WTC11 (cell line): ENCODE measurements around the gene RIC8A. TPM values are rescaled to one million over a fixed set of nuclear protein-coding genes. Genes with fewer than 3 reads are reported as not detected.

Experiments used
- ATAC-seq: fragments of 200-7000 bp; cut with Tn5 transposase; 2 replicates; pipeline ENCODE4 v1.10.0; 2021; ENCODE audit warnings: mild to moderate bottlenecking, moderate library complexity
- CTCF ChIA-PET: fragments of 300-600 bp; sonication (Branson Sonifier 250); formaldehyde crosslinking; loops from one replicate; lab custom pipeline; 2021; ENCODE audit warnings: antibody characterized with exemption; lab: Charles Lee
- POLR2A ChIA-PET: fragments of 350-600 bp; sonication (Branson Sonifier 250); formaldehyde crosslinking; loops from one replicate; lab custom pipeline; 2021; ENCODE audit warnings: antibody characterized with exemption; lab: Charles Lee
- DNase-seq: peaks from one replicate; pipeline ENCODE4 v3.0.0; 2021; ENCODE audit warnings: low spot score
- H3K27ac Mint-ChIP-seq: 2 replicates; pipeline ENCODE4 v1.8.0; 2021; ENCODE audit warnings: mixed read lengths
- H3K27me3 Mint-ChIP-seq: 2 replicates; pipeline ENCODE4 v1.8.0; 2021; ENCODE audit warnings: low read depth, mild to moderate bottlenecking, moderate library complexity, mixed read lengths
- H3K36me3 Mint-ChIP-seq: 2 replicates; pipeline ENCODE4 v1.8.0; 2021; ENCODE audit warnings: mixed read lengths
- H3K4me1 Mint-ChIP-seq: 2 replicates; pipeline ENCODE4 v1.8.0; 2022; ENCODE audit warnings: mixed read lengths
- H3K4me3 Mint-ChIP-seq: 2 replicates; pipeline ENCODE4 v1.8.0; 2021; ENCODE audit warnings: mild to moderate bottlenecking, moderate library complexity, mixed read lengths
- H3K9me3 Mint-ChIP-seq: 2 replicates; pipeline ENCODE4 v1.8.0; 2021; ENCODE audit warnings: mixed read lengths
- ATF1 ChIP-seq: sonication (generic); formaldehyde crosslinking; IDR thresholded peaks from 2 replicates; pipeline ENCODE4 v1.8.1; 2023; ENCODE audit warnings: mild to moderate bottlenecking, moderate library complexity, missing genetic modification reagents
- ATF2 ChIP-seq: sonication (generic); formaldehyde crosslinking; IDR thresholded peaks from 2 replicates; pipeline ENCODE4 v1.8.1; 2022; ENCODE audit warnings: low read depth, missing genetic modification reagents, borderline replicate concordance
- CBFB ChIP-seq: sonication (generic); formaldehyde crosslinking; IDR thresholded peaks from 2 replicates; pipeline ENCODE4 v1.8.1; 2022; ENCODE audit warnings: mild to moderate bottlenecking, low read depth, missing genetic modification reagents
- CTCF ChIP-seq: fragments of 200-600 bp; IDR thresholded peaks from 2 replicates; pipeline ENCODE4 v1.8.0; 2022; ENCODE audit warnings: antibody characterized with exemption
- EMX1 ChIP-seq: fragments of 250-450 bp; sonication (Bioruptor Pico); IDR thresholded peaks from 2 replicates; pipeline ENCODE4 v1.8.0; 2021; ENCODE audit warnings: mild to moderate bottlenecking
- ERG ChIP-seq: fragments of 250-450 bp; sonication (Bioruptor Pico); IDR thresholded peaks from 2 replicates; pipeline ENCODE4 v1.8.0; 2021; ENCODE audit warnings: mild to moderate bottlenecking
- JUN ChIP-seq: sonication (generic); formaldehyde crosslinking; IDR thresholded peaks from 2 replicates; pipeline ENCODE4 v1.8.0; 2023; ENCODE audit warnings: mild to moderate bottlenecking, missing genetic modification reagents
- MYBL2 ChIP-seq: sonication (generic); formaldehyde crosslinking; IDR thresholded peaks from 2 replicates; pipeline ENCODE4 v1.8.1; 2023; ENCODE audit warnings: mild to moderate bottlenecking, moderate library complexity, missing genetic modification reagents
- NR2C2 ChIP-seq: sonication (generic); formaldehyde crosslinking; IDR thresholded peaks from 2 replicates; pipeline ENCODE4 v1.8.0; 2022; ENCODE audit warnings: mild to moderate bottlenecking, missing genetic modification reagents
- RORB ChIP-seq: fragments of 250-450 bp; sonication (Bioruptor Pico); IDR thresholded peaks from 2 replicates; pipeline ENCODE4 v1.9.0; 2021; ENCODE audit warnings: mild to moderate bottlenecking
- TCF7 ChIP-seq: sonication (generic); formaldehyde crosslinking; IDR thresholded peaks from 2 replicates; pipeline ENCODE4 v1.8.0; 2022; ENCODE audit warnings: mild to moderate bottlenecking, low read depth, missing genetic modification reagents, moderate library complexity
- ZMAT4 ChIP-seq: fragments of 250-450 bp; sonication (Bioruptor Pico); IDR thresholded peaks from 2 replicates; pipeline ENCODE4 v1.9.0; 2021; ENCODE audit warnings: mild to moderate bottlenecking
- ZNF396 ChIP-seq: fragments of 250-450 bp; sonication (Bioruptor Pico); IDR thresholded peaks from 2 replicates; pipeline ENCODE4 v1.8.0; 2021; ENCODE audit warnings: mild to moderate bottlenecking, moderate library complexity, borderline replicate concordance
- ZNF423 ChIP-seq: fragments of 250-450 bp; sonication (Bioruptor Pico); IDR thresholded peaks from 2 replicates; pipeline ENCODE4 v2.1.2; 2022; ENCODE audit warnings: mild to moderate bottlenecking, moderate library complexity
- total RNA-seq: library from RNA; stranded (reverse); gene quantifications from 3 replicates; pipeline ENCODE4 v1.2.3, GENCODE V29; 2021
- TF ChIP-seq, protein P1 (sequence below): sonication (generic); formaldehyde crosslinking; IDR thresholded peaks from 2 replicates; pipeline ENCODE4 v1.8.1; 2022; ENCODE audit warnings: mild to moderate bottlenecking, moderate library complexity, missing genetic modification reagents
- TF ChIP-seq, protein P2 (sequence below): sonication (generic); formaldehyde crosslinking; IDR thresholded peaks from 2 replicates; pipeline ENCODE4 v1.8.1; 2022; ENCODE audit warnings: mild to moderate bottlenecking, missing genetic modification reagents, moderate library complexity, borderline replicate concordance
- TF ChIP-seq, protein P3 (sequence below): sonication (generic); formaldehyde crosslinking; IDR thresholded peaks from 2 replicates; pipeline ENCODE4 v1.8.1; 2023; ENCODE audit warnings: mild to moderate bottlenecking, missing genetic modification reagents
- TF ChIP-seq, protein P4 (sequence below): sonication (generic); formaldehyde crosslinking; IDR thresholded peaks from 2 replicates; pipeline ENCODE4 v1.8.1; 2023; ENCODE audit warnings: mild to moderate bottlenecking, moderate library complexity, missing genetic modification reagents

Gene RIC8A
- total RNA-seq, 1 experiment from 2014 or later: 68.3 TPM

DNA sequence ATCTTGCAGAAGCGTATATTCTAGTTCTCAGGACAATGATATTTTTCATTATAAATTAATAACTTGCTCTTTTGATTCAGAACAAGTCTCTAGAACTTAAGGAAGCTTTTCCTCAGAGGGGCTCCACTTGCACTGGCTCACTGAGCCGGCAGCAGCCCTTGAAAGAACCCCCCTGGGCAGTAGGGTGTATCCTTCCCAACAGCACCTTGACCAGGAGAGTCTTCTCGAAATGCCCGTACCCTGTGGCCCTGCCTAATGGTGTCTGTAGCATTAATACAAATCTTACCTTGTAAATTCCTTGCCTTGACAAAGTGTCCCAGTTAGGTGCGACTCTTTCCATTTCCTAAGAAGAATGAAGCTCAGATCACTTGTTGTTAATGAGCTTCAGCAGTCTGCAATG lies 42.8 kb downstream of the RIC8A start:
- CTCF ChIA-PET: interaction anchor here (0.6 to 4.5 kb wide), 62 partner anchors 9 to 304 kb away, joined by 3 to 96 read pairs (median 8); partner anchors contain the start of genes ANO9, BET1L, HRAS and IFITM2
- no peak for TF ChIP-seq MYBL2
- TF ChIP-seq, protein P1, sequence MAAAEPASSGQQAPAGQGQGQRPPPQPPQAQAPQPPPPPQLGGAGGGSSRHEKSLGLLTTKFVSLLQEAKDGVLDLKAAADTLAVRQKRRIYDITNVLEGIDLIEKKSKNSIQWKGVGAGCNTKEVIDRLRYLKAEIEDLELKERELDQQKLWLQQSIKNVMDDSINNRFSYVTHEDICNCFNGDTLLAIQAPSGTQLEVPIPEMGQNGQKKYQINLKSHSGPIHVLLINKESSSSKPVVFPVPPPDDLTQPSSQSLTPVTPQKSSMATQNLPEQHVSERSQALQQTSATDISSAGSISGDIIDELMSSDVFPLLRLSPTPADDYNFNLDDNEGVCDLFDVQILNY (CRISPR knock-in tag): no peak
- no peak for TF ChIP-seq RORB
- no peak for TF ChIP-seq JUN (CRISPR knock-in tag)
- no peak for TF ChIP-seq ZNF423
- no peak for TF ChIP-seq ZMAT4 (CRISPR knock-in tag)
- TF ChIP-seq EMX1 (CRISPR knock-in tag): no peak
- TF ChIP-seq, protein P2, sequence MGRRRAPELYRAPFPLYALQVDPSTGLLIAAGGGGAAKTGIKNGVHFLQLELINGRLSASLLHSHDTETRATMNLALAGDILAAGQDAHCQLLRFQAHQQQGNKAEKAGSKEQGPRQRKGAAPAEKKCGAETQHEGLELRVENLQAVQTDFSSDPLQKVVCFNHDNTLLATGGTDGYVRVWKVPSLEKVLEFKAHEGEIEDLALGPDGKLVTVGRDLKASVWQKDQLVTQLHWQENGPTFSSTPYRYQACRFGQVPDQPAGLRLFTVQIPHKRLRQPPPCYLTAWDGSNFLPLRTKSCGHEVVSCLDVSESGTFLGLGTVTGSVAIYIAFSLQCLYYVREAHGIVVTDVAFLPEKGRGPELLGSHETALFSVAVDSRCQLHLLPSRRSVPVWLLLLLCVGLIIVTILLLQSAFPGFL (CRISPR knock-in tag): no peak
- no peak for TF ChIP-seq ATF1 (CRISPR knock-in tag)
- no peak for TF ChIP-seq CBFB (CRISPR knock-in tag)
- no peak for TF ChIP-seq TCF7 (CRISPR knock-in tag)
- TF ChIP-seq ZNF396 (CRISPR knock-in tag): no peak
- no peak for TF ChIP-seq NR2C2 (CRISPR knock-in tag)
- TF ChIP-seq ATF2: no peak
- TF ChIP-seq, protein P3, sequence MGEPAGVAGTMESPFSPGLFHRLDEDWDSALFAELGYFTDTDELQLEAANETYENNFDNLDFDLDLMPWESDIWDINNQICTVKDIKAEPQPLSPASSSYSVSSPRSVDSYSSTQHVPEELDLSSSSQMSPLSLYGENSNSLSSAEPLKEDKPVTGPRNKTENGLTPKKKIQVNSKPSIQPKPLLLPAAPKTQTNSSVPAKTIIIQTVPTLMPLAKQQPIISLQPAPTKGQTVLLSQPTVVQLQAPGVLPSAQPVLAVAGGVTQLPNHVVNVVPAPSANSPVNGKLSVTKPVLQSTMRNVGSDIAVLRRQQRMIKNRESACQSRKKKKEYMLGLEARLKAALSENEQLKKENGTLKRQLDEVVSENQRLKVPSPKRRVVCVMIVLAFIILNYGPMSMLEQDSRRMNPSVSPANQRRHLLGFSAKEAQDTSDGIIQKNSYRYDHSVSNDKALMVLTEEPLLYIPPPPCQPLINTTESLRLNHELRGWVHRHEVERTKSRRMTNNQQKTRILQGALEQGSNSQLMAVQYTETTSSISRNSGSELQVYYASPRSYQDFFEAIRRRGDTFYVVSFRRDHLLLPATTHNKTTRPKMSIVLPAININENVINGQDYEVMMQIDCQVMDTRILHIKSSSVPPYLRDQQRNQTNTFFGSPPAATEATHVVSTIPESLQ: no peak
- Mint-ChIP-seq H3K4me1 (peaks cover 6% of the 10 kb centered on the region; the same call in 1 of the 2 replicates), H3K27me3 (no peaks in the 10 kb centered on the region), H3K36me3 (peaks cover 73% of the 10 kb centered on the region), H3K9me3 (no peaks in the 10 kb centered on the region), H3K27ac (peak overlapping the region; percentile 93), H3K4me3 (no peak overlapping the region)
- POLR2A ChIA-PET: interaction anchor here (1.1 to 1.9 kb wide), 5 partner anchors 39 to 105 kb away, joined by 3 to 9 read pairs (median 4); partner anchors contain the start of genes BET1L, IFITM2, PGGHG and RIC8A
- ATAC-seq: no peak
- no peak for DNase-seq

- Mint-ChIP-seq H3K4me1 (peaks cover 6% of the 10 kb centered on the region; the same call in 1 of the 2 replicates), H3K36me3 (peaks cover 68% of the 10 kb centered on the region), H3K9me3 (no peaks in the 10 kb centered on the region), H3K27me3 (no peaks in the 10 kb centered on the region), H3K4me3 (no peak overlapping the region), H3K27ac (peak overlapping the region; percentile 93; the same call in 1 of the 2 replicates)
- ChIA-PET CTCF (interaction anchor here (0.6 to 4.5 kb wide), 65 partner anchors 8 to 303 kb away, joined by 3 to 96 read pairs (median 7); partner anchors contain the start of genes ANO9, BET1L, HRAS and IFITM2), POLR2A (interaction anchor here (0.7 to 1.9 kb wide), 6 partner anchors 17 to 105 kb away, joined by 3 to 9 read pairs (median 4); partner anchors contain the start of genes BET1L, IFITM2, PGGHG and RIC8A)
- ATAC-seq: peak; percentile 98
- TF ChIP-seq, protein P4, sequence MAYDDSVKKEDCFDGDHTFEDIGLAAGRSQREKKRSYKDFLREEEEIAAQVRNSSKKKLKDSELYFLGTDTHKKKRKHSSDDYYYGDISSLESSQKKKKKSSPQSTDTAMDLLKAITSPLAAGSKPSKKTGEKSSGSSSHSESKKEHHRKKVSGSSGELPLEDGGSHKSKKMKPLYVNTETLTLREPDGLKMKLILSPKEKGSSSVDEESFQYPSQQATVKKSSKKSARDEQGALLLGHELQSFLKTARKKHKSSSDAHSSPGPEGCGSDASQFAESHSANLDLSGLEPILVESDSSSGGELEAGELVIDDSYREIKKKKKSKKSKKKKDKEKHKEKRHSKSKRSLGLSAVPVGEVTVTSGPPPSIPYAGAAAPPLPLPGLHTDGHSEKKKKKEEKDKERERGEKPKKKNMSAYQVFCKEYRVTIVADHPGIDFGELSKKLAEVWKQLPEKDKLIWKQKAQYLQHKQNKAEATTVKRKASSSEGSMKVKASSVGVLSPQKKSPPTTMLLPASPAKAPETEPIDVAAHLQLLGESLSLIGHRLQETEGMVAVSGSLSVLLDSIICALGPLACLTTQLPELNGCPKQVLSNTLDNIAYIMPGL (CRISPR knock-in tag): peak; percentile 36; the same call in 1 of the 2 replicates
- no peak for TF ChIP-seq MYBL2
- no peak for TF ChIP-seq ERG (CRISPR knock-in tag)
- TF ChIP-seq CTCF: peak; percentile 92
- peak; percentile 89 for DNase-seq
These were observed 43.3 kb downstream of the RIC8A start for GRCh38 chr11:250740-251299.
